Activated B cell treated with CpG ODN at 0.5 μM for 24 hours (primary cell): ENCODE data around the gene ISCA1. TPM values are rescaled to one million over a fixed set of nuclear protein-coding genes. Genes with fewer than 3 reads are reported as not detected.

ENCODE experiments used
- ATAC-seq: fragments of 200-7000 bp; cut with Tn5 transposase; one replicate; pipeline ENCODE4 v1.10.0; 2021; ENCODE audit warnings: low read depth, mild to moderate bottlenecking, moderate library complexity
- CTCF ChIA-PET: fragments of 350-600 bp; sonication (Branson Sonifier 250); formaldehyde crosslinking; loops from one replicate; lab custom pipeline; 2021; ENCODE audit warnings: antibody characterized with exemption; lab: Charles Lee
- POLR2A ChIA-PET: fragments of 350-600 bp; sonication (Branson Sonifier 250); formaldehyde crosslinking; loops from one replicate; lab custom pipeline; 2021; ENCODE audit warnings: antibody characterized with exemption; lab: Charles Lee
- DNase-seq: peaks from one replicate; pipeline ENCODE4 v3.0.0; 2022
- H3K27ac Mint-ChIP-seq: one replicate; pipeline ENCODE4 v1.8.0; 2020; ENCODE audit warnings: mixed read lengths
- H3K27me3 Mint-ChIP-seq: one replicate; pipeline ENCODE4 v1.8.0; 2021; ENCODE audit warnings: mixed read lengths
- H3K36me3 Mint-ChIP-seq: one replicate; pipeline ENCODE4 v1.8.0; 2021; ENCODE audit warnings: low read depth, mixed read lengths
- H3K4me1 Mint-ChIP-seq: one replicate; pipeline ENCODE4 v1.8.0; 2021; ENCODE audit warnings: mixed read lengths
- H3K4me3 Mint-ChIP-seq: one replicate; pipeline ENCODE4 v1.8.0; 2020; ENCODE audit warnings: mild to moderate bottlenecking, mixed read lengths
- H3K9me3 Mint-ChIP-seq: one replicate; pipeline ENCODE4 v1.8.0; 2020; ENCODE audit warnings: mixed read lengths
- intact Hi-C: fragments of 100-400 bp; cut with micrococcal nuclease; formaldehyde crosslinking; loops from one replicate; pipeline ENCODE4 v1.15.1; 2024
- total RNA-seq: library from RNA; stranded (reverse); gene quantifications from 2 replicates; pipeline ENCODE4 v1.2.3, GENCODE V29; 2022
- TF ChIP-seq, protein P1 (sequence below): fragments of 200-600 bp; IDR thresholded peaks from one replicate; pipeline ENCODE4 v1.8.0; 2022; ENCODE audit warnings: antibody characterized with exemption, mild to moderate bottlenecking

The ISCA1 gene
- total RNA-seq, 1 donor from 2014 or later, result 16.0 TPM

DNA sequence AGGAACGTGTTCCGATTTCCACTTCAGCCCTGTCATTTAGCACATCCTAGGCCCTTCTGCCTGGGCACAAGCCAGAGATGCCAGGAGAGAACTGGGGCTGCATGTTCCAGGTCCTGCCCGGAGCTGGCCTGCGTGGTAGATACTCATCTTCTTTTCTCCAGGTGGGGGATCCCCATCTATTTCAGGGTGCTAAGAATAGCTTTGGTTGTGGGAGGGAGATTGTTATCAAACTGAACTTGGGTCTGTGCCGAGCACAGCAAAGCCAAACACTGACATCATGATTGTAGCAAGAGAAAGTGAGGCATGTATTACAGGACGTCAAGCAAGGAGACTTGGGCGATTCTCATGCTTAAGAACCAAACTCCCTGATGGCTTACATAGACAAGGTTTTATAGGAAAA lies 41.1 kb downstream of the ISCA1 start:
- no peaks in the 10 kb centered on the region for H3K4me1 Mint-ChIP-seq
- peaks cover 2% of the 10 kb centered on the region for H3K27me3 Mint-ChIP-seq
- TF ChIP-seq, protein P1, sequence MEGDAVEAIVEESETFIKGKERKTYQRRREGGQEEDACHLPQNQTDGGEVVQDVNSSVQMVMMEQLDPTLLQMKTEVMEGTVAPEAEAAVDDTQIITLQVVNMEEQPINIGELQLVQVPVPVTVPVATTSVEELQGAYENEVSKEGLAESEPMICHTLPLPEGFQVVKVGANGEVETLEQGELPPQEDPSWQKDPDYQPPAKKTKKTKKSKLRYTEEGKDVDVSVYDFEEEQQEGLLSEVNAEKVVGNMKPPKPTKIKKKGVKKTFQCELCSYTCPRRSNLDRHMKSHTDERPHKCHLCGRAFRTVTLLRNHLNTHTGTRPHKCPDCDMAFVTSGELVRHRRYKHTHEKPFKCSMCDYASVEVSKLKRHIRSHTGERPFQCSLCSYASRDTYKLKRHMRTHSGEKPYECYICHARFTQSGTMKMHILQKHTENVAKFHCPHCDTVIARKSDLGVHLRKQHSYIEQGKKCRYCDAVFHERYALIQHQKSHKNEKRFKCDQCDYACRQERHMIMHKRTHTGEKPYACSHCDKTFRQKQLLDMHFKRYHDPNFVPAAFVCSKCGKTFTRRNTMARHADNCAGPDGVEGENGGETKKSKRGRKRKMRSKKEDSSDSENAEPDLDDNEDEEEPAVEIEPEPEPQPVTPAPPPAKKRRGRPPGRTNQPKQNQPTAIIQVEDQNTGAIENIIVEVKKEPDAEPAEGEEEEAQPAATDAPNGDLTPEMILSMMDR, result no peak
- no peak overlapping the region for H3K27ac Mint-ChIP-seq
- no peak overlapping the region for H3K4me3 Mint-ChIP-seq
- no peaks in the 10 kb centered on the region for H3K9me3 Mint-ChIP-seq
- no peak for DNase-seq
- POLR2A ChIA-PET, result no interaction called here
- CTCF ChIA-PET, result no interaction called here
- H3K36me3 Mint-ChIP-seq, result no peaks in the 10 kb centered on the region
- intact Hi-C loops, result no loop called here
- ATAC-seq, result no peak

DNA sequence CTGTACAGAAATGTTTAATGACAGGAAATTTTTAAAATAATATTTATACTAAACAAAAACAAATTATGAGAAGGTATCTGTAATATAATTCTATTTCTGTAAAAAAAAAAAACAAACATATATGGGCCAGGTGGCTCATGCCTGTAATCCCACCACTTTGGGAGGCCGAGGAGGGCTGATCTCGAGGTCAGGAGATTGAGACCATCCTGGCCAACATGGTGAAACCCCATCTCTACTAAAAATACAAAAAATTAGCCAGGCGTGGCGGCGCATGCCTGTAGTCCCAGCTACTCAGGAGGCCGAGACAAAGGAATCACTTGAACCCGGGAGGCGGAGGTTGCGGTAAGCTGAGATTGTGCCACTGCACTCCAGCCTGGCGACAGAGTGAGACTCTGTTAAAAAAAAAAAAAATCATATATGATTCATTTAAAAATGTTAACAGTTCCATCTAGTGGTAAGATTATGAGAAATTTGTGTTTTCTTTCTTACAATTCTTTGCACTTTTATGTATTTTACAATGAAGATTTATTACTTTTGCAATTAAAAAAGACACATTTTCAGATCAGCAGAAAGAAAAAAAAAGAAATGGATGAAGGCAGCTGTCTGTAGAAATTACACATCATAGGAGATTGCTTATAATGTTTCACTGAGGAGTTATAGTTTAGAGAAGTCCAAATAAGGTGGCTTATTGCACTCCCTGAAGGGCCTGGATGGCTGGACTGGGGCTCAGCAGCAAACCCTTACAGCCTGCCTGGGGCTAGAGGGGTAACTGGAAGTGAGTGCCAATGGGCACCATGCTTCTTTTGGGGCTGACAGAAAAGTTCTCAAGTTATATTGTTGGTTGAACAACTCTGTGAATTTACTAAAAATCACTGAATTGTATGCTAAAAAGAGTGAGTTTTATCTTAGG lies 43.2 kb downstream of the ISCA1 start:
- H3K9me3 Mint-ChIP-seq, result no peaks in the 10 kb centered on the region
- H3K4me3 Mint-ChIP-seq, result no peak overlapping the region
- no peak overlapping the region for H3K27ac Mint-ChIP-seq
- ATAC-seq (no peak), DNase-seq (no peak)
- TF ChIP-seq, protein P1, result no peak
- intact Hi-C loops, result no loop called here
- POLR2A ChIA-PET, result no interaction called here
- CTCF ChIA-PET, result interaction anchor here (0.7 to 1.0 kb wide), 2 partner anchors 18 to 420 kb away, joined by 4 read pairs; no protein-coding TSS in a partner anchor
- H3K27me3 Mint-ChIP-seq, result no peaks in the 10 kb centered on the region
- no peaks in the 10 kb centered on the region for H3K36me3 Mint-ChIP-seq
- no peaks in the 10 kb centered on the region for H3K4me1 Mint-ChIP-seq

DNA sequence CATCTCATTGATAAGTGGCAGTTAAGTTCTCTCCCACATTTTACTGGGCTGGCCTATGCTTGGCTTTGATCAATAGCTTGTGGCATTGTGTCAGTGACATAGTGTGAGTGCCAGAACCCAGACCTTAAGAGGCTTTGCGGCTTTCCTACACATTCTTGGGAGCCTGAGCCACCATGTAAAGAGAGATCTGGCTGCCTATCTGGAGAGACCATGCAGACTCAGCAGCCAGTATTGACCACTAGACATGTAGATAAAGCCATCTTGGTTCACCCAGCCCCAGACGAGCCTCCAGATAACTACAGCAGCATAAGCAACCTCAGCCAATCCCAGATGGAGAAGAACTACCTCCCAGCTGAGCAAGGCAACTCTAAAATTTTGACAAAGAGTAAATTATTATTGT lies 51.5 kb downstream of the ISCA1 start:
- intact Hi-C loops, result no loop called here
- ChIA-PET POLR2A (no interaction called here), CTCF (no interaction called here)
- Mint-ChIP-seq H3K9me3 (no peaks in the 10 kb centered on the region), H3K27me3 (no peaks in the 10 kb centered on the region), H3K4me3 (no peak overlapping the region), H3K27ac (no peak overlapping the region), H3K36me3 (no peaks in the 10 kb centered on the region), H3K4me1 (no peaks in the 10 kb centered on the region)
- DNase-seq, result no peak
- TF ChIP-seq, protein P1, result no peak
- ATAC-seq, result no peak

DNA sequence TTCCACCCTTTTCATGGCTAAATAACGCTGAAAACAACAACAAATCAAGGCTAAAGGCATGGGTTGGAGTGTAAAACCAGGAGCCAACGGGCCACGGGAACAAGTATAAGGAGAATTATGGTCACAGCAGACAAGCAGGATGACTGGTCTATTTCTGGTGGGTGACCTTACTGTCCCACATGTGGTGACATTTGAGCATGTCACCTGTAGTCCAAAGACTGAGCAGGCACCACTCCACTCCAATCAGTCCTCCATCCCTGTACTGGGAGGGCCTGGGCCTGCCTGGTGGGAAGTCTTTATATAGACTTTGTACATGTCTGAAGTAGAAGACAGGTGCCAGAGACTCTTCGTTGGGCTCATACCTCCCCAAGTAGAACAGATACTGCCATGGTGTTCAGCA lies 59.7 kb downstream of the ISCA1 start:
- Mint-ChIP-seq H3K27ac (no peak overlapping the region), H3K4me3 (no peak overlapping the region), H3K4me1 (no peaks in the 10 kb centered on the region), H3K9me3 (no peaks in the 10 kb centered on the region), H3K27me3 (peaks cover 5% of the 10 kb centered on the region), H3K36me3 (no peaks in the 10 kb centered on the region)
- no peak for ATAC-seq
- intact Hi-C loops, result no loop called here
- POLR2A ChIA-PET, result no interaction called here
- no peak for DNase-seq
- TF ChIP-seq, protein P1, result no peak
- CTCF ChIA-PET, result interaction anchor here (0.8 kb wide), 1 partner anchor 21 kb away, joined by 3 read pairs; no protein-coding TSS in a partner anchor

DNA sequence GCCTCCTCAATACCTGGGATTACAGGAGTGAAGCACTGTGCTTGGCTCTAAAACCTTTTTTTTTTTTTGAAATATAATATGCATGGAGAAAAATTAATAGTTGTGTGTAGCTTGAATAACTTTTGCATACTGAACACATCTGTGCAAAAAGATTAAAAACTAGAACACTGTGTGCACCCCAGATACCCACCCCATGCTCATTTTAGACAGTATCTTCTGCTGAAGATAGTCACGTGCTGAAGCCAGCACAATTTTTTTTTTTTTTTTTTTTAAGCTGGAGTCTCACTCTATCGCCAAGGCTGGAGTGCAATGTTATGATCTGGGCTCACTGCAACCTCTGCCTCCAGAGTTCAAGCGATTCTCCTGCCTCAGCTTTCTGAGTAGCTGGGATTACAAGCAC lies 62.7 kb downstream of the ISCA1 start:
- no peak overlapping the region for H3K27ac Mint-ChIP-seq
- TF ChIP-seq, protein P1, result no peak
- peaks cover 5% of the 10 kb centered on the region for H3K27me3 Mint-ChIP-seq
- ATAC-seq, result no peak
- CTCF ChIA-PET, result no interaction called here
- intact Hi-C loops, result no loop called here
- POLR2A ChIA-PET, result no interaction called here
- no peak overlapping the region for H3K4me3 Mint-ChIP-seq
- no peak for DNase-seq
- H3K36me3 Mint-ChIP-seq, result no peaks in the 10 kb centered on the region
- H3K4me1 Mint-ChIP-seq, result no peaks in the 10 kb centered on the region
- H3K9me3 Mint-ChIP-seq, result no peaks in the 10 kb centered on the region
